H7 (cell line): ENCODE results near the gene G6PC2. TPM values are rescaled to one million over a fixed set of nuclear protein-coding genes. Genes with fewer than 3 reads are reported as not detected.

Experiments used
- DNase-seq: peaks from one replicate; pipeline ENCODE4 v3.0.0; 2012
- H3K27me3 ChIP-seq: 2 replicates; pipeline ENCODE4 v1.6.0; 2011; ENCODE audit warnings: mild to moderate bottlenecking, low read length; ENCODE audit not compliant: control insufficient read depth, insufficient read depth
- H3K36me3 ChIP-seq: replicated peaks from 2 replicates; pipeline ENCODE4 v1.5.1; 2011; ENCODE audit warnings: low read length; ENCODE audit not compliant: control insufficient read depth, insufficient read depth
- H3K4me3 ChIP-seq: 2 replicates; pipeline ENCODE4 v1.5.1; 2011; ENCODE audit warnings: low read depth, mild to moderate bottlenecking, control low read depth, low read length, moderate library complexity; ENCODE audit not compliant: insufficient read depth
- total RNA-seq: library from RNA; depleted of rRNA; stranded (reverse); fragments of >200 nt; shearing (Covaris generic); gene quantifications from 2 replicates; pipeline ENCODE4 v1.2.3, GENCODE V29; 2014

G6PC2 gene
- total RNA-seq, 1 experiment from 2014 or later = not detected

DNA sequence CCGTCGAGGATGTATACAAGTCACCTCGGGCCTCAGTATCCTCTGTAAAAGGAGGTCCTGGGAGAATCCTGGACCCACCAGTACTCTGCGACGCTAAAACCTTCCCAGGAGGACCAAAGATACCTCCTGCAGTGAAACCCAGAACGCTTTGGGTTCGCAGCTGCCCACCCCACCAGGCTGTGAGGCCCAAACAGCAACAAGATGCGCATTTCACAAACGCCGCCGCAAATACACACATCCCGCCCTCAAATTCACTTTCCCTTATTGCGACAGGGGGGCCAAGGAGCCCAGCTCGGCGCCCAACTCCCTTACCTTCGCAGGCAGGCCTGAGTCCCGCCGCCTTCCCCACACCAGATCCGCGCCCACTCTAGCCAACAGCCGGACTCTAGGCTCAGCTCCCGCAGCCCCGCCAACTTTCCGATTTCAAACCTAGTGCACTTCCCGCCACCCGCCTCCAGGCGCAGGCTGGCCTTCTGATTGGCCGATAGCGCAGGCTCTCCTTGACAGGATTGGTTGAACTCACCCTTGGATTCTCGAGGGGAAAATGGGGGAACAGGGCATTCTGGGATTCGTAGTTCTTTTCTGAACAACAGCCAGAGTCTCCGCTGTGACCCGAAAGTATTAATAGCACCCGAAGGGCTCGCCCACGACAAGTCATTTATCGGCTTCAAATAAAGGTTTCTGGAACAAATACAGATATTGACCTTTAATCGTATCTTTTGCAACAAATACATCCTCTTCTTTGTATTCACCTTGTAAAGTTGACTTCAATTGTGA lies 10.9 kb upstream of the G6PC2 start, which contains the start of gene SPC25:
SPC25 (minus strand) TSS at position 425 of the 777 bp plus-strand sequence. CDS start 911 bp downstream, outside the sequence.
- Histone ChIP-seq H3K4me3 (peak within 1 kb of the TSS; percentile 78), H3K27me3 (no peaks in the 10 kb centered on the region; the same call in 1 of the 2 replicates), H3K36me3 (no peaks in the 10 kb centered on the region; the same call in 1 of the 2 replicates)
- DNase-seq = peak; percentile 89

DNA sequence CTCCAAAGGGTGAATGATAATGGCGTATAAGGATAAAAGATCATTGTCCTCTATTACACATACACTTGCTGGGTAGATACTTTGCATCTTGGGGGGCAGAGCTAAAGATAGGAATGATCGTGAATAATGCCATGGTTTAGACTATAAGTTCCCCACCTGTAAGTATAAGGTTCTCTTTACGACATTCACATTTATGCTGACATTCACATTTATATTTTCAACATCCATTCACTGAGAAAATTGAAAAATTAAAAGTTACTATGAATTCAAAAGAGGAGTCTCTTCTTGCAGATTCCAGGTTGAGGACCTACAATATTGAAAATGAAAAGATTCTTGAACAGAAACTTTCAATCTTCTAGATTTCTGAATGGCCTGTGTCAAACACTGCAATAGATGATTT lies 8.8 kb upstream of the G6PC2 start:
- no peak for DNase-seq
- Histone ChIP-seq H3K36me3 (no peaks in the 10 kb centered on the region; the same call in 1 of the 2 replicates), H3K27me3 (no peaks in the 10 kb centered on the region; the same call in 1 of the 2 replicates), H3K4me3 (no peak overlapping the region)

- Histone ChIP-seq H3K4me3 (no peak overlapping the region), H3K27me3 (no peaks in the 10 kb centered on the region; the same call in 1 of the 2 replicates), H3K36me3 (no peaks in the 10 kb centered on the region)
- no peak for DNase-seq
Observed at GRCh38 chr2:168894101-168894500, 7.0 kb upstream of the G6PC2 start.

DNA sequence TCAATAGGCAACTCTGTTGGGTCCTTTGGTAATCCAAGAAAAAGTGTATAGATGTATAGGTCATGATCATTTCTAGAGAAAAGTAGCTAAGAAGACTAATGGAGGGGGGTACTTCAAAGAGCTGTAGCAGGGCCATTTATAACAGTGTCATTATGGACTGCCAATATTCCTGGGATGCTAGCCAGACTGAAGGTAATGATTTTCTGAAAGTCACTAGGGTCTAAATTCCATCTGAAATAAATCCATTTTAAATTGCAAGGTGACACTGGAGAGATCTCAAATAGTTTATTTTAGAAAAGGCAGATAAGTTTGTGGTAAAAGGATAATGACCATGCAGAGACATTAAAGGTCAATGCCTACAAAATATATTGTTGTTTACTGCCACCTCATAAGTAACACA lies 6.4 kb upstream of the G6PC2 start:
- Histone ChIP-seq H3K4me3 (no peak overlapping the region), H3K27me3 (no peaks in the 10 kb centered on the region; the same call in 1 of the 2 replicates), H3K36me3 (no peaks in the 10 kb centered on the region)
- DNase-seq = no peak

DNA sequence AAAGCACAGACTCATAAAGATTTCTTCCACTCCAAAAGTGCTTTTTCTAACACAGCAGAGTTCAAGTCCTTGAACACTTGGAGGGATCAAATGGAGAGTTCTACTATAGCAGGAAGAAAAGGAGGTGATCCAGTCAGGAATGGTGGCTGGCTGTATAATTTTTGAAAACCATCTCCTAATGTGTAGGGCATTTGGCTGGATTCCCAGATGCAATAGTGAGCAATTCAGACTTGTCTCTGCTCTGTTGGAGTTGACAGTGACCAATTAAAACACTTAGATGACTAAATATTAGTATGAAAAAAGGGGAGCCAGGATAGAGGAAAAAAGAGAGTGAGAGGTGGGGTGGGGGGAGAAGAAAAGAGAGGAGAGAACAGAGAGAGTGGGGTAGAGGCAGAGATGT lies 5.3 kb upstream of the G6PC2 start:
- no peaks in the 10 kb centered on the region for H3K36me3 ChIP-seq
- no peak overlapping the region for H3K4me3 ChIP-seq
- no peaks in the 10 kb centered on the region; the same call in 1 of the 2 replicates for H3K27me3 ChIP-seq
- no peak for DNase-seq

GRCh38 chr2:168896783-168897182 lies 4.3 kb upstream of the G6PC2 start:
- no peak for DNase-seq
- Histone ChIP-seq H3K36me3 (no peaks in the 10 kb centered on the region), H3K4me3 (no peak overlapping the region)

DNA sequence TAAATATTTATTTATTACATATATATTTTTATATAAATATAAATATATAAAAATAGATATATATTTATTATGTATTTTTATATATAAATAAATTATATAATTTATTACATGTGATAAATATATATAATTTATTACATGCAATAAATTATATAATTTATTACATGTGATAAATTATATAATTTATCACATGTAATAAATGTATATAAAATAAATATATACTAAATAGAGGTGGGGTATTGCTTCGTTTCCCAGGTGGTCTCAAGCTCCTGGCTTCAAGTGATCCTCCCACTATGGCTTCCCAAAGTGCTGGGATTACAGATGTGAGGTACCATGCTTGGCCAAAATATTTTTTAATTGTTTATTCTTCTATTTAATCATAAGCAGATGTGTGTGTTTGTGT lies 3.6 kb upstream of the G6PC2 start:
- Histone ChIP-seq H3K27me3 (no peaks in the 10 kb centered on the region), H3K4me3 (no peak overlapping the region), H3K36me3 (no peaks in the 10 kb centered on the region)
- no peak for DNase-seq

More at GRCh38 chr2:168896783-168897182, 4.3 kb upstream of the G6PC2 start:
- no peaks in the 10 kb centered on the region; the same call in 1 of the 2 replicates for H3K27me3 ChIP-seq

- H3K27me3 ChIP-seq = no peaks in the 10 kb centered on the region
- no peak overlapping the region for H3K4me3 ChIP-seq
- H3K36me3 ChIP-seq = no peaks in the 10 kb centered on the region
- DNase-seq = no peak
Observed at GRCh38 chr2:168903888-168904287, 2.8 kb downstream of the G6PC2 start.

DNA sequence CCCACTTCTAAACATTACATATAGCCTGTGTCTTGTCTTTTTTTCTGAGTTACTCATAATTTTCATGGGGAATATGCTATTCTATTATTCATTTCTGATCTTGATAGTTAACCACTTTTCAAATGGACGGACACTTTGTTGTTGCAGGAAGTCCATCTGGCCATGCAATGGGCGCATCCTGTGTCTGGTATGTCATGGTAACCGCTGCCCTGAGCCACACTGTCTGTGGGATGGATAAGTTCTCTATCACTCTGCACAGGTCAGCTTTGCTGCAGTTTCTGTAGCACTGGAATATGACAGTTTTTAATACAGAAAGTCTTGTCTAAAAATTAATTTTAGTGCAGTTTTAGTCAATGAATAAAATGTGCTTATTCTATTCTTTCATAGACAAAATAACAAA lies 3.3 kb downstream of the G6PC2 start:
- H3K27me3 ChIP-seq = no peaks in the 10 kb centered on the region
- no peaks in the 10 kb centered on the region for H3K36me3 ChIP-seq
- DNase-seq = no peak
- no peak overlapping the region for H3K4me3 ChIP-seq

- no peak overlapping the region for H3K4me3 ChIP-seq
- H3K27me3 ChIP-seq = peaks cover 2% of the 10 kb centered on the region; the same call in 1 of the 2 replicates
- H3K36me3 ChIP-seq = no peaks in the 10 kb centered on the region
- peak; percentile 15 for DNase-seq
Observed at GRCh38 chr2:168907940-168908662, 7.0 kb downstream of the G6PC2 start.

- H3K4me3 ChIP-seq = no peak overlapping the region
Observed at GRCh38 chr2:168910330-168910729, 9.2 kb downstream of the G6PC2 start.

DNA sequence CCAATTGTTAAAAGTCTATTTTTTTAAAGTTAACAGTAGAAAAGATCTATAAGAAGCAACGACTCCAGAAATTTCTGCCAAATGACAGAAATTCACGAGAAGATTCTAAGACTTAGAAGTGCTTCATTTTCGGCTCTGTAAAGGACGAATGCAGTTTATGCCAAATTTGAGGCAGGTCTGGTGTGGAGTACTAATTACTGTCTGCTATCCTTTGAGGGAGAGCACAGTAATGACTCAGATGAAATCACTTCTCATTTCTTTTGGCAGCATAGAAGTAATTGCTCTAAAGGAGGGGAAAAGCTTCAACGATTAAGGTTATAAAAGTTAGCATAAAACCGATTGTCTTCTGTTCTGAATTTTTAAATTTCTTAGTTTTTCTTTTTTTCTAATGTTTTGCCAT lies 11.4 kb downstream of the G6PC2 start:
- Histone ChIP-seq H3K27me3 (peaks cover 2% of the 10 kb centered on the region; the same call in 1 of the 2 replicates), H3K4me3 (no peak overlapping the region), H3K36me3 (no peaks in the 10 kb centered on the region)
- DNase-seq = no peak

More at GRCh38 chr2:168910330-168910729, 9.2 kb downstream of the G6PC2 start:
- DNase-seq = no peak
- peaks cover 2% of the 10 kb centered on the region; the same call in 1 of the 2 replicates for H3K27me3 ChIP-seq
- no peaks in the 10 kb centered on the region for H3K36me3 ChIP-seq

DNA sequence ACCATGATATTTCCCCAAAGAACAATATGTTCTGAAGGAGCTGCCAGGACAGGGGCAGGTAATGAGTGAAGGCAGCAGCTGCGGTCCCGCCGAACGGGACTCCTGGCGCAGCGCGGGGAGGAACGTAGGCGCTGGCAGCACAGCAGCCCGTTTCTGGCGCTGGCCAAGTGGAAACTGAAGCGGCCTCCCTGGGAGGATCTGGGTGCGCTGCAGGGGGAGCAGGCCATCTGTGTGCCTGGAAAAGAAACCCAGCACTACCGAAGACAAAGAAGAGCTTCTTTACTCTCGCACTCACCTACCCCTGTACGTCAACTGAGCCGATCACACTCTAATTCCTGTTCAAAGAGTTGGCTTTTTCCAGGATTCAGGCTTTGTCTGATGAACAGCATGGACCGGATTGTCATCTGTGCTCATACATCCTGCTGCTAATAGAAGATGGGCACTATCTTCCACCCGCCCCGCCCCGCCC lies 11.8 kb downstream of the G6PC2 start:
- peaks cover 2% of the 10 kb centered on the region; the same call in 1 of the 2 replicates for H3K27me3 ChIP-seq
- H3K4me3 ChIP-seq = peak overlapping the region; percentile 6; the same call in 1 of the 2 replicates
- DNase-seq = peak; percentile 70
- H3K36me3 ChIP-seq = no peaks in the 10 kb centered on the region

DNA sequence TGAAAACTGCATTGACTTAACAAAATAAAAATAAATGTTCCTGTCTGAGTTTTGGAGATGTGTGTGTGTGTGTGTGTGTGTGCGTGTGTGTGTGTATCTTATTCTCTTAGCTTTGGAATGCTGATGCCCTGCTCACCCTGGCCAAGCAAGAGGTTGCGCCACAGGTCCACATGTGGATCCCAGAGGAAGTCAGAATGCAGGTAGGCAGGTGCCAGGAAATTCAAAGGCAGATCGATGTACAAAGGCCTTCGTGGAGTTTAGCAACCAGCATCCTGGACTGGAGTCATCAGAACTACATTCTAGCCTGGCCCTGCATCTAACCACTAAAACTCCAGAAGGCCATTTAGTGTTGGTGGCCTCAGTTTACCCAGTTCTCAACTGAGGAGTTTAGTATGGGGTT lies 12.4 kb downstream of the G6PC2 start:
- Histone ChIP-seq H3K4me3 (no peak overlapping the region), H3K36me3 (no peaks in the 10 kb centered on the region), H3K27me3 (peaks cover 2% of the 10 kb centered on the region; the same call in 1 of the 2 replicates)
- DNase-seq = no peak
